ENCODE data around the gene PPM1B.

GRCh38 chr2:44137872-44138551 lies 30.7 kb upstream of the PPM1B start:
- TF ChIP-seq SP1 (IDR thresholded peaks at IDR 0.05) = no peak
- TF ChIP-seq, protein P1, sequence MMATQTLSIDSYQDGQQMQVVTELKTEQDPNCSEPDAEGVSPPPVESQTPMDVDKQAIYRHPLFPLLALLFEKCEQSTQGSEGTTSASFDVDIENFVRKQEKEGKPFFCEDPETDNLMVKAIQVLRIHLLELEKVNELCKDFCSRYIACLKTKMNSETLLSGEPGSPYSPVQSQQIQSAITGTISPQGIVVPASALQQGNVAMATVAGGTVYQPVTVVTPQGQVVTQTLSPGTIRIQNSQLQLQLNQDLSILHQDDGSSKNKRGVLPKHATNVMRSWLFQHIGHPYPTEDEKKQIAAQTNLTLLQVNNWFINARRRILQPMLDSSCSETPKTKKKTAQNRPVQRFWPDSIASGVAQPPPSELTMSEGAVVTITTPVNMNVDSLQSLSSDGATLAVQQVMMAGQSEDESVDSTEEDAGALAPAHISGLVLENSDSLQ (IDR thresholded peaks at IDR 0.05) = no peak
- no peak for TF ChIP-seq NFRKB (IDR thresholded peaks at IDR 0.05)
- no peak for TF ChIP-seq FOXM1 (IDR thresholded peaks at IDR 0.05; ENCODE audit: borderline replicate concordance)
- TF ChIP-seq BHLHE40 (IDR thresholded peaks at IDR 0.05; ENCODE audit: borderline replicate concordance) = no peak
- no peak for TF ChIP-seq ZNF384 (IDR thresholded peaks at IDR 0.05)
- no peak for TF ChIP-seq HDGF (IDR thresholded peaks at IDR 0.05; ENCODE audit: borderline replicate concordance)
- TF ChIP-seq SUZ12 (IDR thresholded peaks at IDR 0.05) = no peak
- TF ChIP-seq L3MBTL2 (conservative IDR thresholded peaks at IDR 0.05) = no peak
